Subcutaneous abdominal adipose tissue (tissue), 5 donors: ENCODE results near the gene CHST11.

ENCODE experiments used
- H3K27ac ChIP-seq: one replicate; pipeline ENCODE4 v1.7.0; 2013; ENCODE audit warnings: low read depth, mild to moderate bottlenecking, inconsistent platforms, low read length, moderate library complexity
- H3K27me3 ChIP-seq, 5 donors: one replicate each; pipeline ENCODE4 v1.7.0; 2013; ENCODE audit warnings: low read length in 5 of 5, inconsistent platforms in 1 of 5; ENCODE audit not compliant: control insufficient read depth in 5 of 5, insufficient read depth in 4 of 5
- H3K36me3 ChIP-seq, 5 donors: one replicate each; pipeline ENCODE4 v1.7.0; 2013; ENCODE audit warnings: low read length in 5 of 5; ENCODE audit not compliant: control insufficient read depth in 5 of 5, insufficient read depth in 5 of 5
- H3K4me1 ChIP-seq, 5 donors: one replicate each; pipeline ENCODE4 v1.7.0; 2013; ENCODE audit warnings: low read length in 5 of 5, mild to moderate bottlenecking in 3 of 5, moderate library complexity in 1 of 5; ENCODE audit not compliant: control insufficient read depth in 5 of 5, insufficient read depth in 5 of 5
- H3K4me3 ChIP-seq, 5 donors: one replicate each; pipeline ENCODE4 v1.7.0; 2013; ENCODE audit warnings: low read length in 5 of 5, low read depth in 1 of 5
- H3K9ac ChIP-seq, 5 donors: one replicate each; pipeline ENCODE4 v1.7.0; 2013; ENCODE audit warnings: low read length in 5 of 5, mild to moderate bottlenecking in 4 of 5, moderate library complexity in 3 of 5
- H3K9me3 ChIP-seq, 5 donors: one replicate each; pipeline ENCODE4 v1.7.0; 2013; ENCODE audit warnings: low read length in 5 of 5; ENCODE audit not compliant: control insufficient read depth in 5 of 5
- donor health status: healthy.
- donor health status: healthy.
- donor health status: healthy.
- donor health status: healthy.
- donor health status: healthy.

Gene CHST11

GRCh38 chr12:104466709-104467345 is 10.1 kb downstream of the CHST11 start:
- Histone ChIP-seq H3K4me1 (peaks cover 3 to 17% (median 5%) of the 10 kb centered on the region in 5 donors), H3K9ac (no peak overlapping the region), H3K4me3 (no peak overlapping the region), H3K36me3 (no peaks in the 10 kb centered on the region), H3K9me3 (no peaks in the 10 kb centered on the region), H3K27me3 (no peaks in the 10 kb centered on the region), H3K27ac (no peak overlapping the region)

GRCh38 chr12:104467346-104467837 is 10.6 kb downstream of the CHST11 start:
- no peak overlapping the region for H3K9ac ChIP-seq
- peaks cover 3 to 15% (median 5%) of the 10 kb centered on the region in 5 donors for H3K4me1 ChIP-seq
- H3K27me3 ChIP-seq, result no peaks in the 10 kb centered on the region
- no peak overlapping the region for H3K4me3 ChIP-seq
- no peaks in the 10 kb centered on the region for H3K36me3 ChIP-seq
- H3K9me3 ChIP-seq, result no peaks in the 10 kb centered on the region
- H3K27ac ChIP-seq, result no peak overlapping the region

- Histone ChIP-seq H3K27ac (no peak overlapping the region), H3K36me3 (no peaks in the 10 kb centered on the region), H3K9ac (no peak overlapping the region), H3K4me1 (peaks cover 3 to 15% (median 5%) of the 10 kb centered on the region in 5 donors), H3K4me3 (no peak overlapping the region), H3K27me3 (no peaks in the 10 kb centered on the region), H3K9me3 (no peaks in the 10 kb centered on the region)
Measured at GRCh38 chr12:104468371-104468770, 11.6 kb downstream of the CHST11 start.

- Histone ChIP-seq H3K27me3 (no peaks in the 10 kb centered on the region), H3K9ac (no peak overlapping the region), H3K4me1 (peaks cover 0 to 12% (median 0%) of the 10 kb centered on the region in 5 donors), H3K4me3 (no peak overlapping the region), H3K27ac (no peak overlapping the region), H3K36me3 (no peaks in the 10 kb centered on the region), H3K9me3 (no peaks in the 10 kb centered on the region)
Measured at GRCh38 chr12:104469066-104469465, 12.3 kb downstream of the CHST11 start.

GRCh38 chr12:104469523-104469922 is 12.8 kb downstream of the CHST11 start:
- H3K36me3 ChIP-seq, result no peaks in the 10 kb centered on the region
- H3K4me1 ChIP-seq, result peaks cover 0 to 12% (median 0%) of the 10 kb centered on the region in 5 donors
- H3K27ac ChIP-seq, result no peak overlapping the region
- no peak overlapping the region for H3K4me3 ChIP-seq
- no peaks in the 10 kb centered on the region for H3K27me3 ChIP-seq
- no peaks in the 10 kb centered on the region for H3K9me3 ChIP-seq
- no peak overlapping the region for H3K9ac ChIP-seq

GRCh38 chr12:104470521-104470920 is 13.8 kb downstream of the CHST11 start:
- Histone ChIP-seq H3K4me1 (peaks cover 0 to 5% (median 0%) of the 10 kb centered on the region in 5 donors), H3K9me3 (no peaks in the 10 kb centered on the region)

GRCh38 chr12:104471336-104471735 is 14.6 kb downstream of the CHST11 start:
- H3K36me3 ChIP-seq, result no peaks in the 10 kb centered on the region
- no peak overlapping the region for H3K9ac ChIP-seq
- no peak overlapping the region for H3K27ac ChIP-seq

More at GRCh38 chr12:104470521-104470920, 13.8 kb downstream of the CHST11 start:
- Histone ChIP-seq H3K27me3 (no peaks in the 10 kb centered on the region), H3K4me3 (no peak overlapping the region), H3K36me3 (no peaks in the 10 kb centered on the region), H3K9ac (no peak overlapping the region), H3K27ac (no peak overlapping the region)

GRCh38 chr12:104472748-104473147 is 16.0 kb downstream of the CHST11 start:
- Histone ChIP-seq H3K36me3 (no peaks in the 10 kb centered on the region), H3K27me3 (no peaks in the 10 kb centered on the region), H3K4me3 (no peak overlapping the region), H3K27ac (no peak overlapping the region), H3K9me3 (no peaks in the 10 kb centered on the region), H3K4me1 (peaks cover 0 to 6% (median 0%) of the 10 kb centered on the region in 5 donors), H3K9ac (no peak overlapping the region)

More at GRCh38 chr12:104471336-104471735, 14.6 kb downstream of the CHST11 start:
- no peaks in the 10 kb centered on the region for H3K27me3 ChIP-seq
- no peaks in the 10 kb centered on the region for H3K9me3 ChIP-seq
- H3K4me3 ChIP-seq, result no peak overlapping the region
- peaks cover 0 to 5% (median 0%) of the 10 kb centered on the region in 5 donors for H3K4me1 ChIP-seq

- Histone ChIP-seq H3K4me1 (peaks cover 0 to 13% (median 0%) of the 10 kb centered on the region in 5 donors), H3K27me3 (no peaks in the 10 kb centered on the region), H3K4me3 (no peak overlapping the region), H3K36me3 (no peaks in the 10 kb centered on the region), H3K27ac (no peak overlapping the region), H3K9ac (no peak overlapping the region), H3K9me3 (no peaks in the 10 kb centered on the region)
Measured at GRCh38 chr12:104473374-104473983, 16.7 kb downstream of the CHST11 start.

GRCh38 chr12:104475271-104475670 is 18.5 kb downstream of the CHST11 start:
- Histone ChIP-seq H3K27ac (no peak overlapping the region), H3K9ac (no peak overlapping the region), H3K4me3 (no peak overlapping the region), H3K9me3 (no peaks in the 10 kb centered on the region), H3K36me3 (no peaks in the 10 kb centered on the region), H3K27me3 (no peaks in the 10 kb centered on the region), H3K4me1 (peaks cover 0 to 22% (median 0%) of the 10 kb centered on the region in 5 donors)
